ENCODE data around the gene TRIM23. TPM values are rescaled to one million over a fixed set of nuclear protein-coding genes. Genes with fewer than 3 reads are reported as not detected.

TRIM23 gene
- 7.7 and 11.1 TPM in 2 replicates for total RNA-seq

GRCh38 chr5:65624025-65624570, at the start of gene TRIM23:
TSS of gene TRIM23 (minus strand) at chr5:65624333. CDS start at chr5:65624274, 59 bp downstream.

DNA sequence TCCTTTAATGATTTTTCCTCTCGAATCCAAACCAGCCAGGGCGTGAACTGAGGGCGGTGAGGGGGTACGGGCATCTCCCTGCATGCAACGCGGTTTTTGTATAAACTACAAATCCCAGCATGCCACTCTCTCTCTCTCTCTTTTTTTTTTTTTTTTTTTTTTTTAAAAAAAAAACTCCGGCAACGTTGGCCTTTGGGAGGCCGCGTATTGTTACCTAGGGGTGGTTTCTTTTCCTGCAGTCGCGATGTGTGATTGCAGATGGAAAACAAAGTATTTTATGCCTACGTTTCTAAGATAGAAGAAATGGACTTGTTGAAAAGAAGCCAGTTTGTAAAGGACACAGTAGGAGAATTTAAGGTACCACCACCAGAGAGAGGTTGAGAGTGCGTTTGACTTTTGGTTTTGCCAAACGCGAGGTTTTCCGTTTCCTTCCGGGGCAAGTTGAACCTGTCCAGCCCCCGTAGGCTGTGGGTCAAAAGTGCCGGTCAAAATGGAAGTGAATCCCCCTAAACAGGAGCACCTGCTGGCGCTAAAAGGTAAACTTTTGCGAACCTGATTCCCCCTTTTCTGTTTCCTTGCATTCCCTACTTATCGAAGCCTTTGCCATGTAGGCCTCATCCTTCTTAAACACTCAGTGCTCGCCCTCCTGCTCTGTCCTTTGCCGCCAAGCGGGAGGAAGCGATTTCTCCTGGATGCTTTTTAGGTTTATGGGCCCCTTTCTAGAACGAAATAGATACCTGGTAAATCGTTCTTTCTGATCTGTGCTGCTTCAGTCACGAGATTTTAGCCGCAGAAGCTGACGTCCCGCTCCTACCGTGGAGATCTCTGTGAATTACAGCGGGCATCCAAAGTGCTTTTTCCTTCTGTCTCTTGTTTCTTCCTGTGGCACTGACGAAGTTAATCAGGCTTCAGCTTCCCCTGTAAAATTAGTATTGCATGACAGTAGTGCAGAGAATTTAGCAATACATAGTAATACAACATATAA, 730 bp upstream of the TRIM23 start, which contains the start of the genes SHLD3 and TRAPPC13:
Gene SHLD3, plus strand, starts transcription at position 457 of the 985 bp plus-strand sequence. CDS start 4,561 bp downstream, outside the sequence.
Gene TRAPPC13, plus strand, starts transcription at position 457 of the 985 bp plus-strand sequence. Its CDS starts 34 bp downstream, at position 491.

GRCh38 chr5:65562731-65563701, 61.1 kb downstream of the TRIM23 start, which contains the start of the genes CENPK and PPWD1:
TSS of gene CENPK (minus strand) at chr5:65563168. CDS start at chr5:65554907, 8,261 bp downstream.
TSS of gene PPWD1 (plus strand) at chr5:65563296. CDS start at chr5:65563311, 15 bp downstream.

Other genes with a start within 250 kb of the TRIM23 start
- gene ADAMTS6, start 142.4 kb downstream of the TRIM23 start, total RNA-seq, result 4.0 and 12.7 TPM in 2 replicates
- 1.3 and 8.3 TPM in 2 replicates for gene CENPK, start 61.2 kb downstream of the TRIM23 start, total RNA-seq
- gene PPWD1, start 61.0 kb downstream of the TRIM23 start, total RNA-seq, result 14.7 and 35.7 TPM in 2 replicates
- gene SHLD3, start 694 bp upstream of the TRIM23 start, total RNA-seq, result 0.34 and 2.6 TPM in 2 replicates
- gene TRAPPC13, start 694 bp upstream of the TRIM23 start, total RNA-seq, result 9.4 and 10.5 TPM in 2 replicates
- gene SGTB, start 97.8 kb upstream of the TRIM23 start, total RNA-seq, result 6.2 and 9.5 TPM in 2 replicates
- gene NLN, start 97.9 kb upstream of the TRIM23 start, total RNA-seq, result 13.6 and 19.3 TPM in 2 replicates

Data from pericardium fibroblast (primary cell).